ENCODE results near the gene C1QTNF2. TPM values are rescaled to one million over a fixed set of nuclear protein-coding genes. Genes with fewer than 3 reads are reported as not detected.

The C1QTNF2 gene
- total and polyA plus RNA-seq, 2 of the 4 experiments (the other 2 are of a cell fraction): 0.72 to 1.2 TPM

DNA sequence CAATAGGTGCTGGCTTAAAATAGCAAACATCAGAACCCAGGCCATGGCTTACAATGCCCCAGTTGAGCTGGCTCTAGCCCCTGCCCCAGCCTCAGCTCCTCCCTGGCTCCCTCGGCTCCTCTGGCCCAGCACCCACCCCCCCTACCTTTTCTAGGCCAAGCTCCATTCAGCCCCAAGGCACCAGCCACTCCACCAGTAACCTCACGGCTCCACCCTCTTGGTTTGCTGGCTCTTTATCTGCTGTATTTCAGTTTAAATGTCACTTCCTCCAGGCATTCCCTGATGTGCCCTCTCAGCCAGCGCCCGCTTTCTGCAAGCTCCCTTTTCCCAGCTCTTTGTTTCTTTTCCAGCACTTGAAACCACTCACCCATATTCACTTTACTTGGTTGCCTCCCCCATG lies 10.6 kb downstream of the C1QTNF2 start:
- TF ChIP-seq MXI1 (IDR thresholded peaks at IDR 0.05; ENCODE audit: borderline replicate concordance, low read depth, low read length): no peak
- no peak for TF ChIP-seq CTCF (conservative IDR thresholded peaks at IDR 0.05; ENCODE audit: low read depth, low read length)
- no peak for TF ChIP-seq NFE2L2 (IDR thresholded peaks at IDR 0.05; ENCODE audit: low read depth, low read length)
- TF ChIP-seq FOS (IDR thresholded peaks at IDR 0.05; ENCODE audit: low read depth, low read length): no peak
- TF ChIP-seq, protein P1, sequence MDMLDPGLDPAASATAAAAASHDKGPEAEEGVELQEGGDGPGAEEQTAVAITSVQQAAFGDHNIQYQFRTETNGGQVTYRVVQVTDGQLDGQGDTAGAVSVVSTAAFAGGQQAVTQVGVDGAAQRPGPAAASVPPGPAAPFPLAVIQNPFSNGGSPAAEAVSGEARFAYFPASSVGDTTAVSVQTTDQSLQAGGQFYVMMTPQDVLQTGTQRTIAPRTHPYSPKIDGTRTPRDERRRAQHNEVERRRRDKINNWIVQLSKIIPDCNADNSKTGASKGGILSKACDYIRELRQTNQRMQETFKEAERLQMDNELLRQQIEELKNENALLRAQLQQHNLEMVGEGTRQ (IDR thresholded peaks at IDR 0.05; ENCODE audit: low read depth, low read length): no peak
- TF ChIP-seq, protein P2, sequence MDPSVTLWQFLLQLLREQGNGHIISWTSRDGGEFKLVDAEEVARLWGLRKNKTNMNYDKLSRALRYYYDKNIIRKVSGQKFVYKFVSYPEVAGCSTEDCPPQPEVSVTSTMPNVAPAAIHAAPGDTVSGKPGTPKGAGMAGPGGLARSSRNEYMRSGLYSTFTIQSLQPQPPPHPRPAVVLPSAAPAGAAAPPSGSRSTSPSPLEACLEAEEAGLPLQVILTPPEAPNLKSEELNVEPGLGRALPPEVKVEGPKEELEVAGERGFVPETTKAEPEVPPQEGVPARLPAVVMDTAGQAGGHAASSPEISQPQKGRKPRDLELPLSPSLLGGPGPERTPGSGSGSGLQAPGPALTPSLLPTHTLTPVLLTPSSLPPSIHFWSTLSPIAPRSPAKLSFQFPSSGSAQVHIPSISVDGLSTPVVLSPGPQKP (IDR thresholded peaks at IDR 0.05; ENCODE audit: borderline replicate concordance, low read depth, low read length): no peak
- TF ChIP-seq CEBPB (IDR thresholded peaks at IDR 0.05; ENCODE audit: low read depth, low read length): no peak
- TF ChIP-seq MAZ (IDR thresholded peaks at IDR 0.05; ENCODE audit: borderline replicate concordance, low read depth, low read length): no peak
- no peak for TF ChIP-seq SMC3 (IDR thresholded peaks at IDR 0.05; ENCODE audit: low read depth, low read length)
- no peak for TF ChIP-seq CHD1 (IDR thresholded peaks at IDR 0.05; ENCODE audit: low read depth, low read length)
- no peak for TF ChIP-seq RAD21 (IDR thresholded peaks at IDR 0.05; ENCODE audit: low read length)
- TF ChIP-seq POLR2A (IDR thresholded peaks at IDR 0.05; ENCODE audit: low read depth, low read length): no peak
- TF ChIP-seq MAFK (IDR thresholded peaks at IDR 0.05; ENCODE audit: low read depth, low read length): no peak
- TF ChIP-seq RFX5 (IDR thresholded peaks at IDR 0.05; ENCODE audit: low read depth, low read length): no peak
- dilution Hi-C loops (cut with HindIII; ENCODE audit: low sequenced_read_pairs, unreplicated experiment) (loop anchor here (25.0 kb wide), 1 partner anchor 348 kb away; the partner anchor contains the start of gene TTC1), in situ Hi-C loops (cut with MboI; ENCODE audit: low sequenced_read_pairs) (no loop called here), intact Hi-C loops (cut with micrococcal nuclease) (no loop called here)
- H3K4ac ChIP-seq (ENCODE audit: low read depth, low read length): no peak overlapping the region
- ATAC-seq (ENCODE audit: low read depth) (no peak), DNase-seq (no peak)
- H3K56ac ChIP-seq (ENCODE audit: extremely low read depth, insufficient read depth, low read length): no peak overlapping the region
- no peaks in the 10 kb centered on the region; the same call in 1 of the 2 replicates for H3K9me1 ChIP-seq (ENCODE audit: insufficient read depth, low read length)
- WGBS, 2 experiments (ENCODE audit: extremely low coverage in 2 of 2, insufficient read length in 1 of 2): 60% methylated on average over 2 of the region's 4 CpGs; no CpG with 5 or more reads in 1 of the 2 experiments
- CTCF ChIA-PET: no interaction called here
- H3K4me3 ChIP-seq (ENCODE audit: insufficient read depth, low read depth, low read length): no peak overlapping the region
- H3K23ac ChIP-seq (ENCODE audit: low read depth, low read length): no peak overlapping the region
- no peak overlapping the region for H2BK15ac ChIP-seq (ENCODE audit: low read depth, low read length)
- no peaks in the 10 kb centered on the region for H4K20me1 ChIP-seq (ENCODE audit: insufficient read depth, low read length)
- no peak overlapping the region for H3K27ac ChIP-seq (ENCODE audit: insufficient read depth, low read length)
- H2BK120ac ChIP-seq (ENCODE audit: low read depth, low read length): no peak overlapping the region
- H4K91ac ChIP-seq (ENCODE audit: insufficient read depth, low read depth, low read length): no peak overlapping the region
- POLR2A ChIA-PET (ENCODE audit: unreplicated experiment): interaction anchor here (0.6 kb wide), 1 partner anchor 306 kb away, joined by 3 read pairs; no protein-coding TSS in a partner anchor
- H3K79me1 ChIP-seq (ENCODE audit: low read depth in 1 of 2, low read length in 2 of 2): no peaks in the 10 kb centered on the region
- no peaks in the 10 kb centered on the region for H3K9me3 ChIP-seq (ENCODE audit: control insufficient read depth, insufficient read depth, low read length)
- H2AK9ac ChIP-seq (replicated peaks; ENCODE audit: low read depth, low read length, poor library complexity): no peak overlapping the region
- no peak overlapping the region for H2AFZ ChIP-seq (replicated peaks; ENCODE audit: low read length, poor library complexity)
- H3K9ac ChIP-seq (ENCODE audit: low read depth, low read length): no peak overlapping the region
- peaks cover 2% of the 10 kb centered on the region; the same call in 1 of the 2 replicates for H3K4me1 ChIP-seq (ENCODE audit: control insufficient read depth, insufficient read depth, low read length)
- H4K5ac ChIP-seq (ENCODE audit: low read depth, low read length): no peak overlapping the region
- no peak overlapping the region for H3K14ac ChIP-seq (replicated peaks; ENCODE audit: low read depth, low read length)
- H2AK5ac ChIP-seq (ENCODE audit: low read depth, low read length): no peak overlapping the region
- no peak overlapping the region for H3K4me2 ChIP-seq (ENCODE audit: low read depth, low read length)
- no peaks in the 10 kb centered on the region for H3K27me3 ChIP-seq (ENCODE audit: control insufficient read depth, insufficient read depth, low read length)
- no peak overlapping the region for H2BK20ac ChIP-seq (ENCODE audit: low read depth, low read length)
- no TSS peak for BruUV-seq (replicated peaks)
- H3K18ac ChIP-seq (ENCODE audit: low read depth, low read length): no peak overlapping the region
- H4K8ac ChIP-seq (ENCODE audit: low read depth in 2 of 2, low read length in 2 of 2): no peak overlapping the region
- H2BK5ac ChIP-seq (ENCODE audit: low read depth, low read length, poor library complexity, severe bottlenecking): no peak overlapping the region
- no peaks in the 10 kb centered on the region for H3K36me3 ChIP-seq (ENCODE audit: control insufficient read depth, insufficient read depth, low read length)
